Middle frontal gyrus (tissue), 1 donor: ENCODE measurements around the gene GNG2.

Source experiments
- DNase-seq: peaks from one replicate; pipeline ENCODE4 v3.0.0-alpha.2; 2015; ENCODE audit warnings: low spot score; ENCODE audit errors: extremely low spot score

GNG2 gene

GRCh38 chr14:51938137-51938536 is 77.7 kb downstream of the GNG2 start:
- DNase-seq, result no peak

GRCh38 chr14:51938821-51939220 is 78.4 kb downstream of the GNG2 start:
- no peak for DNase-seq

- DNase-seq, result no peak
Measured at GRCh38 chr14:51939226-51939625, 78.8 kb downstream of the GNG2 start.

GRCh38 chr14:51939755-51940301 is 79.4 kb downstream of the GNG2 start:
- no peak for DNase-seq

- DNase-seq, result no peak
Measured at GRCh38 chr14:51942971-51943370, 82.6 kb downstream of the GNG2 start.

- no peak for DNase-seq
Measured at GRCh38 chr14:51950007-51950406, 89.6 kb downstream of the GNG2 start.

- DNase-seq, result no peak
Measured at GRCh38 chr14:51951656-51952055, 91.2 kb downstream of the GNG2 start.

GRCh38 chr14:51954031-51954430 is 93.6 kb downstream of the GNG2 start:
- no peak for DNase-seq

GRCh38 chr14:51954657-51955056 is 94.2 kb downstream of the GNG2 start:
- no peak for DNase-seq

GRCh38 chr14:51957950-51958349 is 97.5 kb downstream of the GNG2 start:
- DNase-seq, result no peak

- DNase-seq, result no peak
Measured at GRCh38 chr14:51959928-51960327, 99.5 kb downstream of the GNG2 start.

GRCh38 chr14:51960866-51961265 is 100.5 kb downstream of the GNG2 start:
- DNase-seq, result no peak

GRCh38 chr14:51962711-51963110 is 102.3 kb downstream of the GNG2 start:
- DNase-seq, result no peak

- DNase-seq, result no peak
Measured at GRCh38 chr14:51963286-51963685, 102.9 kb downstream of the GNG2 start.

GRCh38 chr14:51967521-51967920 is 107.1 kb downstream of the GNG2 start:
- DNase-seq, result no peak

- DNase-seq, result no peak
Measured at GRCh38 chr14:51969852-51970540, 109.6 kb downstream of the GNG2 start.

GRCh38 chr14:51972566-51972965 is 112.2 kb downstream of the GNG2 start:
- no peak for DNase-seq

- DNase-seq, result no peak
Measured at GRCh38 chr14:51977075-51977474, 116.7 kb downstream of the GNG2 start.

- no peak for DNase-seq
Measured at GRCh38 chr14:51978681-51979085, 118.3 kb downstream of the GNG2 start.

- DNase-seq, result peak; percentile 67
Measured at GRCh38 chr14:51979088-51979709, 118.8 kb downstream of the GNG2 start.

GRCh38 chr14:51981218-51981854 is 120.9 kb downstream of the GNG2 start:
- DNase-seq, result no peak

- DNase-seq, result no peak
Measured at GRCh38 chr14:51988221-51988620, 127.8 kb downstream of the GNG2 start.
